GM12878 (cell line): ENCODE data around the gene ATXN3. TPM values are rescaled to one million over a fixed set of nuclear protein-coding genes. Genes with fewer than 3 reads are reported as not detected.

Experiments used
- LARP7 ChIP-seq: fragments of 450-650 bp; IDR thresholded peaks from 2 replicates; pipeline ENCODE4 v1.6.1; 2017; ENCODE audit warnings: mild to moderate bottlenecking
- MEF2A ChIP-seq: IDR thresholded peaks from 2 replicates; pipeline ENCODE4 v1.6.1; 2011; ENCODE audit warnings: low read depth, mild to moderate bottlenecking, low read length, moderate library complexity; ENCODE audit not compliant: insufficient read depth
- MTA2 ChIP-seq: fragments of 450-650 bp; IDR thresholded peaks from 2 replicates; pipeline ENCODE4 v1.6.1; 2016; ENCODE audit warnings: low read depth, mild to moderate bottlenecking, moderate library complexity
- RUNX3 ChIP-seq: IDR thresholded peaks from 2 replicates; pipeline ENCODE4 v1.6.1; 2012; ENCODE audit warnings: low read length, inconsistent platforms
- SRF ChIP-seq, 2 experiments: IDR thresholded peaks; 2 replicates each; pipeline ENCODE4 v1.6.1; 2011; ENCODE audit warnings: low read depth in 2 of 2, low read length in 2 of 2, mild to moderate bottlenecking in 1 of 2, moderate library complexity in 1 of 2
- YBX1 ChIP-seq: fragments of 450-650 bp; IDR thresholded peaks from 2 replicates; pipeline ENCODE4 v1.6.1; 2016; ENCODE audit warnings: antibody characterized with exemption
- polyA plus RNA-seq, 11 experiments: library from polyadenylated mRNA; depleted of rRNA in 4 of 11; unstranded in 6 of 11; stranded (reverse) in 5 of 11; fragments of >200 nt; fragmentation: Nextera tagmentation in 4 of 11; fragmentation: Illumina TruSeq in 1 of 11; extraction: Ambion mirVana in 4 of 11; extraction: Trizol in 1 of 11; gene quantifications; 1 replicate in 1 of 11; 2 replicates in 10 of 11; pipeline versions ENCODE4 v1.2.1 to v1.2.3, GENCODE V29; 2011 to 2016; ENCODE audit warnings: inconsistent platforms in 2 of 11, missing spikeins in 2 of 11, low read depth in 1 of 11
- total RNA-seq, 4 experiments: library from RNA; depleted of rRNA in 3 of 4; stranded (reverse); fragments of >200 nt in 3 of 4; fragmentation: Illumina TruSeq in 1 of 4; extraction: Trizol in 1 of 4; gene quantifications; 2 replicates each; pipeline versions ENCODE4 v1.2.1 to v1.2.3, GENCODE V29; 2013 to 2021
- TF ChIP-seq, protein P1 (sequence below): fragments of 450-650 bp; IDR thresholded peaks from 2 replicates; pipeline ENCODE4 v1.6.1; 2016; ENCODE audit warnings: mild to moderate bottlenecking, moderate library complexity, borderline replicate concordance
- TF ChIP-seq, protein P2 (sequence below): IDR thresholded peaks from 2 replicates; pipeline ENCODE4 v1.6.1; 2011; ENCODE audit warnings: low read depth, low read length, improper control_type of control experiment, borderline replicate concordance
- TF ChIP-seq, protein P3 (sequence below): fragments of 450-650 bp; IDR thresholded peaks from 2 replicates; pipeline ENCODE4 v1.6.1; 2017; ENCODE audit warnings: antibody characterized with exemption, mild to moderate bottlenecking, moderate library complexity
- TF ChIP-seq, protein P4 (sequence below), 3 experiments: IDR thresholded peaks in 2 of 3; conservative IDR thresholded peaks in 1 of 3; 2 replicates each; pipeline ENCODE4 v1.5.1; 2011; ENCODE audit warnings: low read depth in 3 of 3, low read length in 3 of 3, mild to moderate bottlenecking in 3 of 3, control low read depth in 2 of 3, moderate library complexity in 2 of 3, inconsistent platforms in 1 of 3, mixed read lengths in 1 of 3; ENCODE audit not compliant: control insufficient read depth in 2 of 3, insufficient read depth in 1 of 3; ENCODE audit errors: extremely low read depth in 1 of 3
- TF ChIP-seq, protein P5 (sequence below): fragments of 450-650 bp; IDR thresholded peaks from 2 replicates; pipeline ENCODE4 v1.6.1; 2017; ENCODE audit warnings: mild to moderate bottlenecking, moderate library complexity

The ATXN3 gene
- total and polyA plus RNA-seq, 10 of the 15 experiments (the other 5 are each of a cell fraction or from before 2014, with no cell fraction given): 15.1 to 27.3 (median 19.2) TPM

- TF ChIP-seq, protein P1, sequence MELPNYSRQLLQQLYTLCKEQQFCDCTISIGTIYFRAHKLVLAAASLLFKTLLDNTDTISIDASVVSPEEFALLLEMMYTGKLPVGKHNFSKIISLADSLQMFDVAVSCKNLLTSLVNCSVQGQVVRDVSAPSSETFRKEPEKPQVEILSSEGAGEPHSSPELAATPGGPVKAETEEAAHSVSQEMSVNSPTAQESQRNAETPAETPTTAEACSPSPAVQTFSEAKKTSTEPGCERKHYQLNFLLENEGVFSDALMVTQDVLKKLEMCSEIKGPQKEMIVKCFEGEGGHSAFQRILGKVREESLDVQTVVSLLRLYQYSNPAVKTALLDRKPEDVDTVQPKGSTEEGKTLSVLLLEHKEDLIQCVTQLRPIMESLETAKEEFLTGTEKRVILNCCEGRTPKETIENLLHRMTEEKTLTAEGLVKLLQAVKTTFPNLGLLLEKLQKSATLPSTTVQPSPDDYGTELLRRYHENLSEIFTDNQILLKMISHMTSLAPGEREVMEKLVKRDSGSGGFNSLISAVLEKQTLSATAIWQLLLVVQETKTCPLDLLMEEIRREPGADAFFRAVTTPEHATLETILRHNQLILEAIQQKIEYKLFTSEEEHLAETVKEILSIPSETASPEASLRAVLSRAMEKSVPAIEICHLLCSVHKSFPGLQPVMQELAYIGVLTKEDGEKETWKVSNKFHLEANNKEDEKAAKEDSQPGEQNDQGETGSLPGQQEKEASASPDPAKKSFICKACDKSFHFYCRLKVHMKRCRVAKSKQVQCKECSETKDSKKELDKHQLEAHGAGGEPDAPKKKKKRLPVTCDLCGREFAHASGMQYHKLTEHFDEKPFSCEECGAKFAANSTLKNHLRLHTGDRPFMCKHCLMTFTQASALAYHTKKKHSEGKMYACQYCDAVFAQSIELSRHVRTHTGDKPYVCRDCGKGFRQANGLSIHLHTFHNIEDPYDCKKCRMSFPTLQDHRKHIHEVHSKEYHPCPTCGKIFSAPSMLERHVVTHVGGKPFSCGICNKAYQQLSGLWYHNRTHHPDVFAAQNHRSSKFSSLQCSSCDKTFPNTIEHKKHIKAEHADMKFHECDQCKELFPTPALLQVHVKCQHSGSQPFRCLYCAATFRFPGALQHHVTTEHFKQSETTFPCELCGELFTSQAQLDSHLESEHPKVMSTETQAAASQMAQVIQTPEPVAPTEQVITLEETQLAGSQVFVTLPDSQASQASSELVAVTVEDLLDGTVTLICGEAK: no peak
- TF ChIP-seq MEF2A: no peak
- TF ChIP-seq, protein P2, sequence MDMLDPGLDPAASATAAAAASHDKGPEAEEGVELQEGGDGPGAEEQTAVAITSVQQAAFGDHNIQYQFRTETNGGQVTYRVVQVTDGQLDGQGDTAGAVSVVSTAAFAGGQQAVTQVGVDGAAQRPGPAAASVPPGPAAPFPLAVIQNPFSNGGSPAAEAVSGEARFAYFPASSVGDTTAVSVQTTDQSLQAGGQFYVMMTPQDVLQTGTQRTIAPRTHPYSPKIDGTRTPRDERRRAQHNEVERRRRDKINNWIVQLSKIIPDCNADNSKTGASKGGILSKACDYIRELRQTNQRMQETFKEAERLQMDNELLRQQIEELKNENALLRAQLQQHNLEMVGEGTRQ: peak; percentile 96
- peak; percentile 21; the same call in 1 of the 2 replicates for TF ChIP-seq MTA2
- TF ChIP-seq LARP7: peak; percentile 57; the same call in 1 of the 2 replicates
- no peak; the same call in 1 of the 2 replicates for TF ChIP-seq RUNX3
- TF ChIP-seq, protein P3, sequence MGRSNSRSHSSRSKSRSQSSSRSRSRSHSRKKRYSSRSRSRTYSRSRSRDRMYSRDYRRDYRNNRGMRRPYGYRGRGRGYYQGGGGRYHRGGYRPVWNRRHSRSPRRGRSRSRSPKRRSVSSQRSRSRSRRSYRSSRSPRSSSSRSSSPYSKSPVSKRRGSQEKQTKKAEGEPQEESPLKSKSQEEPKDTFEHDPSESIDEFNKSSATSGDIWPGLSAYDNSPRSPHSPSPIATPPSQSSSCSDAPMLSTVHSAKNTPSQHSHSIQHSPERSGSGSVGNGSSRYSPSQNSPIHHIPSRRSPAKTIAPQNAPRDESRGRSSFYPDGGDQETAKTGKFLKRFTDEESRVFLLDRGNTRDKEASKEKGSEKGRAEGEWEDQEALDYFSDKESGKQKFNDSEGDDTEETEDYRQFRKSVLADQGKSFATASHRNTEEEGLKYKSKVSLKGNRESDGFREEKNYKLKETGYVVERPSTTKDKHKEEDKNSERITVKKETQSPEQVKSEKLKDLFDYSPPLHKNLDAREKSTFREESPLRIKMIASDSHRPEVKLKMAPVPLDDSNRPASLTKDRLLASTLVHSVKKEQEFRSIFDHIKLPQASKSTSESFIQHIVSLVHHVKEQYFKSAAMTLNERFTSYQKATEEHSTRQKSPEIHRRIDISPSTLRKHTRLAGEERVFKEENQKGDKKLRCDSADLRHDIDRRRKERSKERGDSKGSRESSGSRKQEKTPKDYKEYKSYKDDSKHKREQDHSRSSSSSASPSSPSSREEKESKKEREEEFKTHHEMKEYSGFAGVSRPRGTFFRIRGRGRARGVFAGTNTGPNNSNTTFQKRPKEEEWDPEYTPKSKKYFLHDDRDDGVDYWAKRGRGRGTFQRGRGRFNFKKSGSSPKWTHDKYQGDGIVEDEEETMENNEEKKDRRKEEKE: no peak
- TF ChIP-seq, protein P4, sequence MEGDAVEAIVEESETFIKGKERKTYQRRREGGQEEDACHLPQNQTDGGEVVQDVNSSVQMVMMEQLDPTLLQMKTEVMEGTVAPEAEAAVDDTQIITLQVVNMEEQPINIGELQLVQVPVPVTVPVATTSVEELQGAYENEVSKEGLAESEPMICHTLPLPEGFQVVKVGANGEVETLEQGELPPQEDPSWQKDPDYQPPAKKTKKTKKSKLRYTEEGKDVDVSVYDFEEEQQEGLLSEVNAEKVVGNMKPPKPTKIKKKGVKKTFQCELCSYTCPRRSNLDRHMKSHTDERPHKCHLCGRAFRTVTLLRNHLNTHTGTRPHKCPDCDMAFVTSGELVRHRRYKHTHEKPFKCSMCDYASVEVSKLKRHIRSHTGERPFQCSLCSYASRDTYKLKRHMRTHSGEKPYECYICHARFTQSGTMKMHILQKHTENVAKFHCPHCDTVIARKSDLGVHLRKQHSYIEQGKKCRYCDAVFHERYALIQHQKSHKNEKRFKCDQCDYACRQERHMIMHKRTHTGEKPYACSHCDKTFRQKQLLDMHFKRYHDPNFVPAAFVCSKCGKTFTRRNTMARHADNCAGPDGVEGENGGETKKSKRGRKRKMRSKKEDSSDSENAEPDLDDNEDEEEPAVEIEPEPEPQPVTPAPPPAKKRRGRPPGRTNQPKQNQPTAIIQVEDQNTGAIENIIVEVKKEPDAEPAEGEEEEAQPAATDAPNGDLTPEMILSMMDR (IDR thresholded peaks at IDR 0.05 in 2 of 3, conservative IDR thresholded peaks at IDR 0.05 in 1 of 3; ENCODE audit: control insufficient read depth in 2 of 3, extremely low read depth in 1 of 3, insufficient read depth in 1 of 3, low read depth in 3 of 3, low read length in 3 of 3): peak; percentile 77 to 96 (median 83)
- no peak for TF ChIP-seq YBX1
- TF ChIP-seq, protein P5, sequence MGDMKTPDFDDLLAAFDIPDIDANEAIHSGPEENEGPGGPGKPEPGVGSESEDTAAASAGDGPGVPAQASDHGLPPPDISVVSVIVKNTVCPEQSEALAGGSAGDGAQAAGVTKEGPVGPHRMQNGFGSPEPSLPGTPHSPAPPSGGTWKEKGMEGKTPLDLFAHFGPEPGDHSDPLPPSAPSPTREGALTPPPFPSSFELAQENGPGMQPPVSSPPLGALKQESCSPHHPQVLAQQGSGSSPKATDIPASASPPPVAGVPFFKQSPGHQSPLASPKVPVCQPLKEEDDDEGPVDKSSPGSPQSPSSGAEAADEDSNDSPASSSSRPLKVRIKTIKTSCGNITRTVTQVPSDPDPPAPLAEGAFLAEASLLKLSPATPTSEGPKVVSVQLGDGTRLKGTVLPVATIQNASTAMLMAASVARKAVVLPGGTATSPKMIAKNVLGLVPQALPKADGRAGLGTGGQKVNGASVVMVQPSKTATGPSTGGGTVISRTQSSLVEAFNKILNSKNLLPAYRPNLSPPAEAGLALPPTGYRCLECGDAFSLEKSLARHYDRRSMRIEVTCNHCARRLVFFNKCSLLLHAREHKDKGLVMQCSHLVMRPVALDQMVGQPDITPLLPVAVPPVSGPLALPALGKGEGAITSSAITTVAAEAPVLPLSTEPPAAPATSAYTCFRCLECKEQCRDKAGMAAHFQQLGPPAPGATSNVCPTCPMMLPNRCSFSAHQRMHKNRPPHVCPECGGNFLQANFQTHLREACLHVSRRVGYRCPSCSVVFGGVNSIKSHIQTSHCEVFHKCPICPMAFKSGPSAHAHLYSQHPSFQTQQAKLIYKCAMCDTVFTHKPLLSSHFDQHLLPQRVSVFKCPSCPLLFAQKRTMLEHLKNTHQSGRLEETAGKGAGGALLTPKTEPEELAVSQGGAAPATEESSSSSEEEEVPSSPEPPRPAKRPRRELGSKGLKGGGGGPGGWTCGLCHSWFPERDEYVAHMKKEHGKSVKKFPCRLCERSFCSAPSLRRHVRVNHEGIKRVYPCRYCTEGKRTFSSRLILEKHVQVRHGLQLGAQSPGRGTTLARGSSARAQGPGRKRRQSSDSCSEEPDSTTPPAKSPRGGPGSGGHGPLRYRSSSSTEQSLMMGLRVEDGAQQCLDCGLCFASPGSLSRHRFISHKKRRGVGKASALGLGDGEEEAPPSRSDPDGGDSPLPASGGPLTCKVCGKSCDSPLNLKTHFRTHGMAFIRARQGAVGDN: peak; percentile 66; the same call in 1 of the 2 replicates
- TF ChIP-seq SRF (IDR thresholded peaks at IDR 0.05; ENCODE audit: low read depth in 2 of 2, low read length in 2 of 2): no peak
These were observed at the start of gene ATXN3 (continued) for GRCh38 chr14:92106143-92106926.
